Astrocyte of the cerebellum (primary cell): ENCODE data around the gene C9orf50.

Experiments used
- DNase-seq: peaks from one replicate; pipeline ENCODE4 v3.0.0-alpha.2; 2011; ENCODE audit warnings: low read depth
- H3K4me3 ChIP-seq: 2 replicates; pipeline ENCODE4 v1.5.1; 2011; ENCODE audit warnings: mild to moderate bottlenecking, low read depth, low read length, moderate library complexity
- CTCF ChIP-seq: IDR thresholded peaks from 2 replicates; pipeline ENCODE4 v1.5.1; 2012; ENCODE audit warnings: low read length, low read depth, moderate library complexity, mild to moderate bottlenecking; ENCODE audit errors: missing control alignments
- in situ Hi-C: cut with HindIII; loops from 2 replicates; pipeline ENCODE4 v1.10.0; 2017; ENCODE audit warnings: low sequenced_read_pairs

The C9orf50 gene

GRCh38 chr9:129627556-129628440 lies 6.9 kb upstream of the C9orf50 start:
- peak overlapping the region; percentile 84 for H3K4me3 ChIP-seq
- DNase-seq: no peak
- no peak for TF ChIP-seq CTCF
- in situ Hi-C loops: no loop called here

- in situ Hi-C loops: no loop called here
- no peak for DNase-seq
- no peak for TF ChIP-seq CTCF
- H3K4me3 ChIP-seq: peak overlapping the region; percentile 84
Measured at GRCh38 chr9:129626625-129627284, 5.9 kb upstream of the C9orf50 start.

GRCh38 chr9:129626079-129626624 lies 5.3 kb upstream of the C9orf50 start, which contains the start of gene NTMT1:
Gene NTMT1, plus strand, starts transcription at chr9:129626163. Its CDS starts 6,541 bp downstream, at chr9:129632704.
- in situ Hi-C loops: no loop called here
- peak within 1 kb of the TSS; percentile 84 for H3K4me3 ChIP-seq
- DNase-seq: no peak
- no peak for TF ChIP-seq CTCF

GRCh38 chr9:129624947-129625346 lies 4.0 kb upstream of the C9orf50 start:
- no peak for DNase-seq
- in situ Hi-C loops: no loop called here
- no peak overlapping the region for H3K4me3 ChIP-seq
- TF ChIP-seq CTCF: no peak

GRCh38 chr9:129624168-129624759 lies 3.4 kb upstream of the C9orf50 start:
- peak; percentile 89 for TF ChIP-seq CTCF
- no peak for DNase-seq
- in situ Hi-C loops: no loop called here
- no peak overlapping the region for H3K4me3 ChIP-seq

- no peak for TF ChIP-seq CTCF
- no peak for DNase-seq
- H3K4me3 ChIP-seq: no peak overlapping the region
- in situ Hi-C loops: no loop called here
Measured at GRCh38 chr9:129623331-129623730, 2.4 kb upstream of the C9orf50 start.
